ENCODE data around the gene VEGFD.

DNA sequence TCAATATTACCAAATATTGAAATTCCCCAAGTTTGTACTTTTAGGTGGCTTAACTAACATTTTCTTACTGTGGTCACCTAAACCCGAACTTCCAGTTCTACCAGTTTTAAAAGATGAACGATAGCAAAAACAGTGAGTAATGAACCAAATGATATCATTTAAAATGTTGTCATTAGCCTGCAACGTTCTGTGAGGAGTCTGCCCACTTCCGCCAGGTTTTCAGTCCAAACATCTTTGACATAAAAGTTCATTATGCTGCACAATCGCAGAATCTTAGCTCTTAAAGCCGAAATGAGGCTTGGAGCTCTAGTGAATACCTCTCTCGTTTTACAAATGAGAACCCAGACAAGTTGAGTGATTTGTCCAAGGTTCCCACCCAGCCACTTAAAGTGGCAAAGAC, 49.7 kb downstream of the VEGFD start:
- no peak for TF ChIP-seq TARDBP (IDR thresholded peaks at IDR 0.05)
- TF ChIP-seq SP1 (IDR thresholded peaks at IDR 0.05), result no peak
